Fibroblast of skin of left quadriceps (primary cell): ENCODE data around the gene GYPA.
"Not testable (repeated sequence)": the region's sequence is repeated elsewhere in the genome, so short reads cannot be mapped to it uniquely, and the experiment has no call there.

Source experiments
- DNase-seq, 2 experiments: peaks; one replicate each; pipeline ENCODE4 v3.0.0-alpha.2; 2013; ENCODE audit warnings: low read depth in 2 of 2

The GYPA gene

DNA sequence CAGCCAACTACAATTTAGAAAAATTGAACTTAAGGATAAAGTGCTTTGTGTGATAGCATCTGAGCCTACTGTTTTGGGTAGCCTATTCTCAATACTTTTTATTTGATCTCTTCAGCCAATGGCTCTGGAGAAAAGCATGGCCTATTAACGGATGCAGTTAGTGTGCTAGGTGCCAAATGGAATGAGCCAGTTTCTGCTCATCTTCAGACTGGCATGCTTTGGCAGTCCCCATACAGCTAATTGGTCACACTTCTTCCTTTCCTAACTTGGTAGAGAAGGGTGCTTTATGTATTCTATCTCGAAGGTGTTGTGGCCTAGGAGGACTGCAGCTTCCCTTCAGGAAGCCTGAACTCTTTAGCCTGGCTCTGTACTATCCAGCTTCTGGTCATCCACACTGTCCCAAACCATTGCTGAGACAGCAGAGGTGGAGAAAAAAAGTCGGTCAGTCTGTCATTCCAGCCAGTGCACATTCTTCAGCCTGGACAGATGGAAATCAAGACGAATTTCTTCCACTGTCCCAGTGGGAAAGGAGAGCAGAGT is 11.1 kb downstream of the GYPA start:
- DNase-seq = not testable (repeated sequence)

- DNase-seq = not testable (repeated sequence)
These were observed 11.7 kb downstream of the GYPA start for GRCh38 chr4:144128709-144129320.

GRCh38 chr4:144125109-144125508 is 15.4 kb downstream of the GYPA start:
- DNase-seq = not testable (repeated sequence)

GRCh38 chr4:144123982-144124635 is 16.4 kb downstream of the GYPA start:
- not testable (repeated sequence) for DNase-seq

DNA sequence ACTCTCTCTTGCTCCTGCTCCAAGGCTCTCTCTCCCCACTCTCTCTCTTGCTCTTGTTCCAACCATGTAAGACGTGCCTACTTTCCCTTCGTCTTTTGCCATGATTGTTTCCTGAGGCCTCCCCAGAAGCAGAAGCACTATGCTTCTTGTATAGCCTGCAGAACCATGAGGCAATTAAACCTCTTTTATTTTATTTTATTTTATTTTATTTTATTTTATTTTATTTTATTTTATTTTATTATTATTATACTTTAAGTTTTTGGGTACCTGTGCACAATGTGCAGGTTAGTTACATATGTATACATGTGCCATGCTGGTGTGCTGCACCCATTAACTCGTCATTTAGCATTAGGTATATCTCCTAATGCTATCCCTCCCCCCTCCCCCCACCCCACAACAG is 17.2 kb downstream of the GYPA start:
- not testable (repeated sequence) for DNase-seq

DNA sequence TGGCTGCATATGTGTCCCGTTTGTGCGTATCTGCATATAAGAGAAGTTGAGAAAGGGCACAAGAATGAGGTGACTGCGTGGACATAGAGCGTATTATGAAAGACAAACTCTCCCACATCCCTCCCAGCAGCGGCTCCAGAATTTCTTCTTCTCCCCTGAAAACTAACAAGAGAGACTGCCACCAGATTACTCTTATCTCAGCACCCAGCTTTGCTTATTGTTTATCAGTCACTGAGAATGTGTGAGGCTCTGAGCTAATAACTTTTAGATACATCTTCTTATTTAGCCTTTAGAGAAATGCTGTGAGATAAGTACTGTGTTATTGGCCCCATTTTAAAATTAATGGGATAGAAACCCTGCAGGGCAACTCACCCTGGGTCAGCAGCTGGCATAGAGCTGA is 20.8 kb downstream of the GYPA start:
- not testable (repeated sequence) for DNase-seq

DNA sequence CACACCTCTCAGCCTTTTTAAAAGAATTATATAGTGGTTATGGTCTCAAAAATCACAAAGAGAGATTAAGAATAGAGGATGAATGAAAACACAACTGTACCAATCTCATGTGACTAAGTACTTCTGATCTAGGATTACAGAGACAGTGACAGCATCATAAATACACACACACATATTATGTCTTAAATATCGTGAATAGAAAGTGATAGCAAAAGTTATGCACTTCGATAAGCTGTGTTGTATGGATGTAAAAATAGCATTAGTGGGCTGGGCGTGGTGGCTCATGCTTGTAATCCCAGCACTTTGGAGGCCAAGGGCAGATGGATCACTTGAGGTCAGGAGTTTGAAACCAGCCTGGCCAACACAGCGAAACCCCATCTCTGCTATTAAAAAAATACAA is 25.0 kb downstream of the GYPA start:
- DNase-seq = no peak

DNA sequence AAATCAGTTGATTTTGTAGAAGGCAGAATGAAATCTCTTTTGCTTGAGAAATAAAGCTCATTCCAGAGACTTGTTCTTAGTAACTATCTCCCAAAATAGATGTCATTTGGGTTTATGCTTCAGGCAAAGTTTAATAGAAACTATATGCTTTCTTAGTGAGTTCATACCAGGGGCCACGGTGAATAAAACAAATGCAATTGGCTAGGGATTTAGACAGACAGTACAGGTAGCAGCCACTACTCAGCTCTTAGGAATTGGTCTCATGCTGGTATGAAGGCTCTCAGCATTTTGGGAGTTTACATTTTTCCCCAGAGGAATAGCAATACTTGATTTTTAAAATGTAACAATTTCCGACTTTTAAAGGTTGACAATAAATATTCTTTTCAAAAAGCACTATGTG is 27.0 kb downstream of the GYPA start:
- no peak for DNase-seq

GRCh38 chr4:144104509-144105130 is 35.9 kb downstream of the GYPA start:
- no peak for DNase-seq

DNA sequence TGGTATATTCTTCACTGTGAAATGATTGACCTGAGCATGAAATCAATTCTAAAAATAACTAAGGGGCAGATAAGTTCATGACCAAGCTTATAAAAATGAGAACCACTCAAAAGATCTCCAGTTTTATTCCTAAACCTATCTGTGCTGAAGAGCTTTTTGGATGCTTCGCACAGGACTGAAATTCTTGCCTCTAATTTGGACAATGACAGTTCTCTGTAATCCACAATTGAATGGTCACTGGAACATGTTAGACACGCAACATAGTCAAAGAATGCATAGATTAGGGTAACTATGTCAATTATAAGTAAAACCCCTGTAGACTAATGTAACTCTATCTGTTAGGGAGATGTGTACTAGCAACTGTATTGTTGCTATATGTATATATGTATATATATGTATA is 42.7 kb downstream of the GYPA start:
- DNase-seq = not testable (repeated sequence)

DNA sequence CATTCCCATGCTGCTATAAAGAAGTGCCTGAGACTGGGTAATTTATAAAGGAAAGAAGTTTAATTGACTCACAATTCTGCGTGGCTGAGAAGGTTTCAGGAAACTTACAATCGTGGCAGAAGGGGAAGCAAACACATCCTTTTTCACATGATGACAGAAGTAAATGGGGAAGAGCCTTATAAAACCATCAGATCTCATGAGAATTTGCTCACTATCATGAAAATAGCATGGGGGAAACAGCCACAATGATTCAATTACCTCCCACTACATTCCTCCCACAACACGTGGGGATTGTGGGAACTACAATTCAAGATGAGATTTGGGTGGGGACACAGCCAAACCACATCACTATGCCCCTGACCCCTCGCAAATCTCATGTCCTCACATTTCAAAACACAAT is 46.5 kb downstream of the GYPA start:
- not testable (repeated sequence) for DNase-seq

DNA sequence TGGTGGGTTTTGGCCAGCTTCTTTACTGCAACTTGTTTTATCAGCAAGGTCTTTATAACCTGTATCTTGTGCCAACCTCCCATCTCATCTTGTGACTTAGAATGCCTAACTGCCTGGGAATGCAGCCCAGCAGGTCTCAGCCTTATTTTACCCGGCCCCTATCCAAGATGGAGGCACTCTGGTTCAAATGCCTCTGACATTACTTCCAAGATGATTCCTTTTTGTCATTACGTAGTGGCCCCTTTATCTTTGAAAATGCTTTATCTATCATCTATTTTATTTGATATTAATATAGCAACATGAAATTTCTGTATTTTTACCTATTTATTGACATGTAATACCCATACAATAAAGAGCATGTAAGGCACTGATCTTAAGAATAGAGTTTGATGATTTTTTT is 49.3 kb downstream of the GYPA start:
- not testable (repeated sequence) for DNase-seq

GRCh38 chr4:144090744-144091143 is 49.8 kb downstream of the GYPA start:
- no peak for DNase-seq

DNA sequence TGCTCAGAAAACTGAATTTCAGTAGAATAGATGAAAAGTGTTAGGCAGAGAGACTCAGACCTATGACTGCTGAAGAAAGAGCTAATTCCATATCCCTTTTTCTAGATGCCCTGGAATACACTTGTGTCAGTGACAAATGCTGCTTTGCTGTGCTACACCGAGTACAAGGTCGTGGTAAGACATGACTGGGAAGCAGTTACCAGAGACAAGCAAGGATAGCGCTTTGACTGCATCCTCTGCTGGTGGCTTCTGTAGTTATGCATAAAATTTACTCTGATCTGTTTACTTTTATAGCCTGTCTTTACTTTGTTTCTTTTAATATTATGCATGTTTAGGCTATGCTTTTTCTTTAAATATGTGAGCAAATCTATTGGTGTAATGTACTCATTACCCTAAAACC is 58.5 kb downstream of the GYPA start:
- not testable (repeated sequence) for DNase-seq

GRCh38 chr4:144080135-144080534 is 60.4 kb downstream of the GYPA start:
- not testable (repeated sequence) for DNase-seq

GRCh38 chr4:144078746-144079145 is 61.8 kb downstream of the GYPA start:
- not testable (repeated sequence) for DNase-seq

- not testable (repeated sequence) for DNase-seq
These were observed 79.0 kb downstream of the GYPA start for GRCh38 chr4:144061556-144061955.

- not testable (repeated sequence) for DNase-seq
These were observed 80.2 kb downstream of the GYPA start for GRCh38 chr4:144060234-144060859.
